Bronchial epithelial cell (primary cell): Measurements from ENCODE around the gene RSPH10B2. TPM values are rescaled to one million over a fixed set of nuclear protein-coding genes. Genes with fewer than 3 reads are reported as not detected.
"Not testable (repeated sequence)": the region's sequence is repeated elsewhere in the genome, so short reads cannot be mapped to it uniquely, and the experiment has no call there.

Experiments used
- DNase-seq: peaks from one replicate; pipeline ENCODE4 v3.0.0-alpha.2; 2010; ENCODE audit warnings: low read depth
- FAIRE-seq: peaks from 2 replicates; lab custom pipeline; 2011; peaks lifted over from hg19 to GRCh38; lab: Jason Lieb, UNC
- H3K27me3 ChIP-seq: 2 replicates; pipeline ENCODE4 v1.5.1; 2011; ENCODE audit warnings: low read length; ENCODE audit not compliant: control insufficient read depth, insufficient read depth
- H3K36me3 ChIP-seq: 2 replicates; pipeline ENCODE4 v1.5.1; 2011; ENCODE audit warnings: low read length; ENCODE audit not compliant: control insufficient read depth, insufficient read depth
- H3K4me3 ChIP-seq: 2 replicates; pipeline ENCODE4 v1.5.1; 2011; ENCODE audit warnings: mild to moderate bottlenecking, low read depth, low read length, control low read depth
- CTCF ChIP-seq: IDR thresholded peaks from 2 replicates; pipeline ENCODE4 v1.5.1; 2011; ENCODE audit warnings: mild to moderate bottlenecking, moderate library complexity, low read length, control low read depth, inconsistent platforms; ENCODE audit not compliant: insufficient read depth, severe bottlenecking
- total RNA-seq: library from RNA; depleted of rRNA; stranded (reverse); fragments of >200 nt; gene quantifications from 2 replicates; pipeline ENCODE4 v1.2.1, GENCODE V29; 2014

Gene RSPH10B2
- total RNA-seq, 1 donor from 2014 or later, result not detected

GRCh38 chr7:6718124-6718523 is 35.8 kb upstream of the RSPH10B2 start:
- TF ChIP-seq CTCF, result no peak
- Histone ChIP-seq H3K36me3 (no peaks in the 10 kb centered on the region), H3K4me3 (no peak overlapping the region), H3K27me3 (no peaks in the 10 kb centered on the region)
- no peak for DNase-seq
- FAIRE-seq, result no peak

GRCh38 chr7:6724351-6724750 is 29.6 kb upstream of the RSPH10B2 start:
- not testable (repeated sequence) for DNase-seq, H3K4me3 ChIP-seq, H3K36me3 ChIP-seq, FAIRE-seq, H3K27me3 ChIP-seq

- no peaks in the 10 kb centered on the region for H3K27me3 ChIP-seq
- H3K4me3 ChIP-seq, result no peak overlapping the region
- TF ChIP-seq CTCF, result no peak
- no peak for FAIRE-seq
- no peaks in the 10 kb centered on the region for H3K36me3 ChIP-seq
- DNase-seq, result no peak
These were observed 28.9 kb upstream of the RSPH10B2 start for GRCh38 chr7:6725003-6725402.

- not testable (repeated sequence) for FAIRE-seq
These were observed 27.6 kb upstream of the RSPH10B2 start for GRCh38 chr7:6726341-6726740.

GRCh38 chr7:6727663-6728062 is 26.2 kb upstream of the RSPH10B2 start:
- Histone ChIP-seq H3K36me3 (no peaks in the 10 kb centered on the region), H3K4me3 (no peak overlapping the region), H3K27me3 (no peaks in the 10 kb centered on the region)
- no peak for DNase-seq
- TF ChIP-seq CTCF, result no peak
- no peak for FAIRE-seq

More at GRCh38 chr7:6726341-6726740, 27.6 kb upstream of the RSPH10B2 start:
- peak; percentile 81 for DNase-seq
- H3K4me3 ChIP-seq, H3K36me3 ChIP-seq, H3K27me3 ChIP-seq: not testable (repeated sequence)

GRCh38 chr7:6728893-6729491 is 24.9 kb upstream of the RSPH10B2 start:
- H3K36me3 ChIP-seq, H3K27me3 ChIP-seq, DNase-seq, FAIRE-seq: not testable (repeated sequence)
- H3K4me3 ChIP-seq, result peak overlapping the region; percentile 98

GRCh38 chr7:6729492-6730342 is 24.2 kb upstream of the RSPH10B2 start:
- H3K27me3 ChIP-seq, result no peaks in the 10 kb centered on the region
- no peak for FAIRE-seq
- peak; percentile 78 for DNase-seq
- no peak for TF ChIP-seq CTCF
- peaks cover 4% of the 10 kb centered on the region for H3K36me3 ChIP-seq
- H3K4me3 ChIP-seq, result peak overlapping the region; percentile 98
